Neural cell (in vitro differentiated cells): ENCODE results near the gene C1QB. TPM values are rescaled to one million over a fixed set of nuclear protein-coding genes. Genes with fewer than 3 reads are reported as not detected.
A peak's percentile ranks its signal among the peaks of the same experiment; 100 is the strongest.

Experiments
- H2AFZ ChIP-seq: fragments of 200-600, 300-800 bp; sonication (generic), shearing (Covaris generic); 2 replicates; pipeline ENCODE4 v1.6.0; 2014; ENCODE audit warnings: low read depth, mild to moderate bottlenecking, antibody characterized with exemption, low read length, moderate library complexity
- H3F3A ChIP-seq: fragments of 200-600 bp; shearing (Covaris generic); 2 replicates; pipeline ENCODE4 v1.6.1; 2016; ENCODE audit warnings: mild to moderate bottlenecking, moderate library complexity, mixed read lengths, antibody characterized with exemption, low read length; ENCODE audit not compliant: insufficient read depth, poor library complexity, severe bottlenecking
- H3K27ac ChIP-seq: fragments of 200-600, 300-800 bp; sonication (generic), shearing (Covaris generic); 2 replicates; pipeline ENCODE4 v1.5.1; 2014; ENCODE audit warnings: mild to moderate bottlenecking, low read length, moderate library complexity
- H3K27me3 ChIP-seq: fragments of 300-800, 200-600 bp; sonication (generic), shearing (Covaris generic); 2 replicates; pipeline ENCODE4 v1.6.0; 2014; ENCODE audit warnings: mild to moderate bottlenecking, low read depth, low read length, moderate library complexity; ENCODE audit not compliant: insufficient read depth
- H3K36me3 ChIP-seq: fragments of 300-800, 200-600 bp; sonication (generic), shearing (Covaris generic); 2 replicates; pipeline ENCODE4 v1.5.1; 2014; ENCODE audit warnings: mild to moderate bottlenecking, antibody characterized with exemption, low read length, moderate library complexity; ENCODE audit not compliant: insufficient read depth
- H3K4me2 ChIP-seq: fragments of 300-800, 200-600 bp; sonication (generic), shearing (Covaris generic); 2 replicates; pipeline ENCODE4 v1.6.0; 2014; ENCODE audit warnings: mild to moderate bottlenecking, low read length
- H3K4me3 ChIP-seq: fragments of 300-800, 200-600 bp; sonication (generic), shearing (Covaris generic); 2 replicates; pipeline ENCODE4 v1.5.1; 2014; ENCODE audit warnings: mild to moderate bottlenecking, low read length, moderate library complexity
- H3K79me2 ChIP-seq: fragments of 200-600 bp; shearing (Covaris generic); replicated peaks from 2 replicates; pipeline ENCODE4 v1.6.0; 2014; ENCODE audit warnings: mild to moderate bottlenecking, low read length, moderate library complexity; ENCODE audit not compliant: insufficient read depth
- H3K9ac ChIP-seq: fragments of 300-800, 200-600 bp; sonication (generic), shearing (Covaris generic); 2 replicates; pipeline ENCODE4 v1.6.1; 2016; ENCODE audit warnings: mild to moderate bottlenecking, low read length, mixed read lengths
- H3K9me2 ChIP-seq: fragments of 200-600 bp; shearing (Covaris generic); 2 replicates; pipeline ENCODE4 v1.6.1; 2016; ENCODE audit warnings: mild to moderate bottlenecking, low read length, mixed read lengths; ENCODE audit not compliant: insufficient read depth
- H3K9me3 ChIP-seq: fragments of 200-600, 300-800 bp; sonication (generic), shearing (Covaris generic); 2 replicates; pipeline ENCODE4 v1.6.1; 2016; ENCODE audit warnings: mild to moderate bottlenecking, mixed run types, low read length, moderate library complexity, mixed read lengths
- H4K20me1 ChIP-seq: fragments of 200-600 bp; shearing (Covaris generic); 2 replicates; pipeline ENCODE4 v1.6.1; 2016; ENCODE audit warnings: mild to moderate bottlenecking, mixed run types; ENCODE audit not compliant: insufficient read depth
- EP300 ChIP-seq: fragments of 450-650 bp; conservative IDR thresholded peaks from 2 replicates; pipeline ENCODE4 v1.6.1; 2014; ENCODE audit warnings: antibody characterized with exemption, mild to moderate bottlenecking, moderate library complexity; ENCODE audit not compliant: poor library complexity, severe bottlenecking
- EZH2 ChIP-seq: fragments of 200-600, 300-800 bp; shearing (Covaris generic), sonication (generic); IDR thresholded peaks from 2 replicates; pipeline ENCODE4 v1.6.1; 2014; ENCODE audit warnings: antibody characterized with exemption, low read length, borderline replicate concordance, mild to moderate bottlenecking; ENCODE audit not compliant: insufficient read depth, poor library complexity, severe bottlenecking
- MXI1 ChIP-seq: fragments of 450-650 bp; conservative IDR thresholded peaks from 2 replicates; pipeline ENCODE4 v1.6.1; 2014; ENCODE audit warnings: antibody characterized with exemption, mild to moderate bottlenecking; ENCODE audit not compliant: poor library complexity, severe bottlenecking
- POLR2AphosphoS5 ChIP-seq: IDR thresholded peaks from 2 replicates; pipeline ENCODE4 v1.6.1; 2012
- RAD21 ChIP-seq: fragments of 450-650 bp; conservative IDR thresholded peaks from 2 replicates; pipeline ENCODE4 v1.6.1; 2014; ENCODE audit warnings: antibody characterized with exemption, mild to moderate bottlenecking, moderate library complexity
- SMC3 ChIP-seq: fragments of 450-650 bp; conservative IDR thresholded peaks from 2 replicates; pipeline ENCODE4 v1.6.1; 2014; ENCODE audit warnings: antibody characterized with exemption, mild to moderate bottlenecking, moderate library complexity; ENCODE audit not compliant: poor library complexity
- TAF1 ChIP-seq: IDR thresholded peaks from 2 replicates; pipeline ENCODE4 v1.6.1; 2012; ENCODE audit warnings: low read depth
- polyA plus RNA-seq: library from polyadenylated mRNA; depleted of rRNA; stranded (reverse); fragments of >200 nt; gene quantifications from 2 replicates; pipeline ENCODE4 v1.2.3, GENCODE V29; 2014
- small RNA-seq, 3 experiments: library from RNA; depleted of rRNA; stranded (forward); fragments of <200 nt; gene quantifications; one replicate each; pipeline ENCODE3, GENCODE V24; 2012
- TF ChIP-seq, protein P1 (sequence below): IDR thresholded peaks from 2 replicates; pipeline ENCODE4 v1.6.1; 2012; ENCODE audit warnings: borderline replicate concordance
- TF ChIP-seq, protein P2 (sequence below): fragments of 450-650 bp; IDR thresholded peaks from 2 replicates; pipeline ENCODE4 v1.5.1; 2014; ENCODE audit warnings: antibody characterized with exemption, mild to moderate bottlenecking, moderate library complexity; ENCODE audit not compliant: poor library complexity, severe bottlenecking

The C1QB gene
- polyA plus RNA-seq, 1 donor from 2014 or later: not detected

DNA sequence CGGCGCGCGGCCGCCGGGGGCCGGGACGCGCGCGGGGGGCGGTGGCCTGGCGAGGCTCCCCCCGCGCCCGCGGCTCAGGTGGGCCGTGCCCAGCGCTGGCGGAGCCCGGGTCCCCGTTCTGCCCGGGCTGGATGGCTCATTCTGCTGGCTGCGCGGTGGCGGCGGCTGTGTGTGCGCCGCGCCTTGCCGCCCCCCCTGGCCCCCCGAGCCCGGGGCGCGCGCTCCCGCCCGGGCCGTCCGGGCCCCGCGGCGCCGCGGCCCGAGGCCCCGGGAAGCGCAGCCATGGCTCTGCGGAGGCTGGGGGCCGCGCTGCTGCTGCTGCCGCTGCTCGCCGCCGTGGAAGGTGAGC, 57.6 kb downstream of the C1QB start, which contains the start of gene EPHB2:
Gene EPHB2 (plus strand): TSS at position 139 of the 349 bp plus-strand sequence. CDS start 144 bp downstream, at position 283.
- H3K9ac ChIP-seq: peak within 1 kb of the TSS; percentile 89
- peak within 1 kb of the TSS; percentile 87 for H3K4me3 ChIP-seq
- H3K36me3 ChIP-seq: no peaks in the 10 kb centered on the region
- H3K4me2 ChIP-seq: peak within 1 kb of the TSS; percentile 89
- no peak for TF ChIP-seq EP300
- TF ChIP-seq, protein P1, sequence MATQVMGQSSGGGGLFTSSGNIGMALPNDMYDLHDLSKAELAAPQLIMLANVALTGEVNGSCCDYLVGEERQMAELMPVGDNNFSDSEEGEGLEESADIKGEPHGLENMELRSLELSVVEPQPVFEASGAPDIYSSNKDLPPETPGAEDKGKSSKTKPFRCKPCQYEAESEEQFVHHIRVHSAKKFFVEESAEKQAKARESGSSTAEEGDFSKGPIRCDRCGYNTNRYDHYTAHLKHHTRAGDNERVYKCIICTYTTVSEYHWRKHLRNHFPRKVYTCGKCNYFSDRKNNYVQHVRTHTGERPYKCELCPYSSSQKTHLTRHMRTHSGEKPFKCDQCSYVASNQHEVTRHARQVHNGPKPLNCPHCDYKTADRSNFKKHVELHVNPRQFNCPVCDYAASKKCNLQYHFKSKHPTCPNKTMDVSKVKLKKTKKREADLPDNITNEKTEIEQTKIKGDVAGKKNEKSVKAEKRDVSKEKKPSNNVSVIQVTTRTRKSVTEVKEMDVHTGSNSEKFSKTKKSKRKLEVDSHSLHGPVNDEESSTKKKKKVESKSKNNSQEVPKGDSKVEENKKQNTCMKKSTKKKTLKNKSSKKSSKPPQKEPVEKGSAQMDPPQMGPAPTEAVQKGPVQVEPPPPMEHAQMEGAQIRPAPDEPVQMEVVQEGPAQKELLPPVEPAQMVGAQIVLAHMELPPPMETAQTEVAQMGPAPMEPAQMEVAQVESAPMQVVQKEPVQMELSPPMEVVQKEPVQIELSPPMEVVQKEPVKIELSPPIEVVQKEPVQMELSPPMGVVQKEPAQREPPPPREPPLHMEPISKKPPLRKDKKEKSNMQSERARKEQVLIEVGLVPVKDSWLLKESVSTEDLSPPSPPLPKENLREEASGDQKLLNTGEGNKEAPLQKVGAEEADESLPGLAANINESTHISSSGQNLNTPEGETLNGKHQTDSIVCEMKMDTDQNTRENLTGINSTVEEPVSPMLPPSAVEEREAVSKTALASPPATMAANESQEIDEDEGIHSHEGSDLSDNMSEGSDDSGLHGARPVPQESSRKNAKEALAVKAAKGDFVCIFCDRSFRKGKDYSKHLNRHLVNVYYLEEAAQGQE: no peak
- peak; percentile 77 for TF ChIP-seq POLR2AphosphoS5
- TF ChIP-seq EZH2: no peak
- no peak for TF ChIP-seq TAF1
- TF ChIP-seq SMC3: no peak
- peaks cover 7% of the 10 kb centered on the region for H4K20me1 ChIP-seq
- peaks cover 37% of the 10 kb centered on the region for H3K79me2 ChIP-seq
- H3F3A ChIP-seq: no peaks in the 10 kb centered on the region
- H3K27me3 ChIP-seq: no peaks in the 10 kb centered on the region
- no peaks in the 10 kb centered on the region for H3K9me2 ChIP-seq
- H2AFZ ChIP-seq: peak within 1 kb of the TSS; percentile 80
- no peaks in the 10 kb centered on the region for H3K9me3 ChIP-seq
- H3K27ac ChIP-seq: peak within 1 kb of the TSS; percentile 92

DNA sequence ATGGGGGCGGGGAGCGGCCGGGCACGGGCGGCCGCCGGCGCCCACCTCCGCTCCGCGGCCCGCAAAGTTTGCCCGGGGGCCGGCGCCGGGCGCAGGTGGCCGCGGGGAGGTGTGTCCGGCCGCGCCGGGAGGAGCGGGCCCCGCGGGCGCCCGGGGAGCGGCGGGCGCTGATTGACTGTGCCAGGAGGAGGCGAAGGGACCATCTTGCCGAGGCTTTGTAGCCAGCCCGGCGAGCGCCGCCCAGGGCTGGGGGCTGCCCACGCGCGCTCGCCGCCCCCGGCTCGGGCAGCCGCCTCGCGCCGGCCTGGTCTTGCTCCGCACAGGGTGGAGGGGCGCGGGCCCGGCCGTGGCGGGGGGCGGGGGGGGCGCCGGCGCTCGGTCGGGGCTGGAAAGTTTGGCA, 58.0 kb downstream of the C1QB start:
- Histone ChIP-seq H3K36me3 (no peaks in the 10 kb centered on the region), H4K20me1 (peaks cover 7% of the 10 kb centered on the region), H3K9me2 (no peaks in the 10 kb centered on the region), H3K9ac (peak overlapping the region; percentile 61), H3K4me3 (peak overlapping the region; percentile 87), H3F3A (no peaks in the 10 kb centered on the region), H3K4me2 (no peak overlapping the region), H3K27me3 (no peaks in the 10 kb centered on the region), H2AFZ (no peak overlapping the region), H3K27ac (no peak overlapping the region), H3K9me3 (no peaks in the 10 kb centered on the region), H3K79me2 (peaks cover 37% of the 10 kb centered on the region)
- TF ChIP-seq TAF1 (no peak), POLR2AphosphoS5 (no peak), RAD21 (no peak), EP300 (no peak), MXI1 (no peak), EZH2 (no peak), SMC3 (no peak)
- TF ChIP-seq, protein P2, sequence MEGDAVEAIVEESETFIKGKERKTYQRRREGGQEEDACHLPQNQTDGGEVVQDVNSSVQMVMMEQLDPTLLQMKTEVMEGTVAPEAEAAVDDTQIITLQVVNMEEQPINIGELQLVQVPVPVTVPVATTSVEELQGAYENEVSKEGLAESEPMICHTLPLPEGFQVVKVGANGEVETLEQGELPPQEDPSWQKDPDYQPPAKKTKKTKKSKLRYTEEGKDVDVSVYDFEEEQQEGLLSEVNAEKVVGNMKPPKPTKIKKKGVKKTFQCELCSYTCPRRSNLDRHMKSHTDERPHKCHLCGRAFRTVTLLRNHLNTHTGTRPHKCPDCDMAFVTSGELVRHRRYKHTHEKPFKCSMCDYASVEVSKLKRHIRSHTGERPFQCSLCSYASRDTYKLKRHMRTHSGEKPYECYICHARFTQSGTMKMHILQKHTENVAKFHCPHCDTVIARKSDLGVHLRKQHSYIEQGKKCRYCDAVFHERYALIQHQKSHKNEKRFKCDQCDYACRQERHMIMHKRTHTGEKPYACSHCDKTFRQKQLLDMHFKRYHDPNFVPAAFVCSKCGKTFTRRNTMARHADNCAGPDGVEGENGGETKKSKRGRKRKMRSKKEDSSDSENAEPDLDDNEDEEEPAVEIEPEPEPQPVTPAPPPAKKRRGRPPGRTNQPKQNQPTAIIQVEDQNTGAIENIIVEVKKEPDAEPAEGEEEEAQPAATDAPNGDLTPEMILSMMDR: no peak
- TF ChIP-seq, protein P1: no peak

Small RNAs within 50 kb of the gene (small RNA-seq; reads per million reads assigned to genes)
- gene MIR6127: 0 reads per million in 3 experiments

Other genes with a start within 250 kb of the C1QB start
- 12.2 and 12.7 TPM in 2 replicates for gene ZBTB40, start 201.4 kb upstream of the C1QB start, polyA plus RNA-seq
- 3.9 and 4.7 TPM in 2 replicates for gene EPHA8, start 89.7 kb upstream of the C1QB start, polyA plus RNA-seq
- gene C1QA, start 16.6 kb upstream of the C1QB start, polyA plus RNA-seq: not detected in 2 replicates
- not detected in 2 replicates for gene C1QC, start 9.6 kb upstream of the C1QB start, polyA plus RNA-seq
- gene EPHB2, start 57.6 kb downstream of the C1QB start, polyA plus RNA-seq: 22.8 and 32.7 TPM in 2 replicates